HG03439 (cell line): Measurements from ENCODE around the gene UTP14A.

Experiments used
- ATAC-seq: cut with Tn5 transposase; IDR thresholded peaks from one replicate; pipeline ENCODE4 v1.9.1; 2021; ENCODE audit warnings: mild to moderate bottlenecking, moderate library complexity; ENCODE audit not compliant: unreplicated experiment

UTP14A gene

DNA sequence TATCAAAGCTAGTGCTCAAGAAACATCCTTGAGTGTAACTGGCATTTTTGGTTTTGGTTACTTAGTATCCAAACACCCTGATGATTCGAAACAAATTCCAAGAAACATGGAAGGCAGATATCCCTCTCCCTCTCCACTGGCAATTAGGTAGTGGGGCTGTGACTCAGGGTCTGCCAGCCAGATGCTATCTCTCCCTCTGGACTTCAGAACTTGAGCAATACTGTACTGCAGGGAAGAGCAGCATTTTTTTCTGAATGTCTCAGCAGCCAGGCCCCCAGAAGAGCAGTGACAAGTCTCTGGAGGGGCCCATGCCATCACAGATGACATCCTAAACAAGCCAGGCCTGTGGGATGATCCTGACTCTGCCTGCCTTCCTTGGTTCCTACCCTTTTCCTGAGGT lies 39.2 kb downstream of the UTP14A start:
- ATAC-seq: no peak

DNA sequence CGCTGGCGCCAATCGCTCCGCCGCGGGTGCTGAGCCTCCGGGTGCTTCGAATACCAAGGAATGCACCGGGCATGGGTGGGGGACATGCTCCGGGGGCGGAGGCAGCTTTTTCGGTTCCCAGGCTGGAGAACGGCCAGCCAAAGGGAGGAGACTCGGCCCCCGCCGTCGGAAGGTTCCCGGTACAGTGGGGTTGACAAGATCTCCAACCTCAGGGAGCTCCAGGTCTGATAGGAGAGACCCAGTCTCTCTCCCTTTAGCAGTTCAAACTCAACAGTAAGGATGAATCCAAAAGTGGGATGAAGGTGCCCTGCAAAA lies 47.3 kb downstream of the UTP14A start:
- ATAC-seq: no peak

DNA sequence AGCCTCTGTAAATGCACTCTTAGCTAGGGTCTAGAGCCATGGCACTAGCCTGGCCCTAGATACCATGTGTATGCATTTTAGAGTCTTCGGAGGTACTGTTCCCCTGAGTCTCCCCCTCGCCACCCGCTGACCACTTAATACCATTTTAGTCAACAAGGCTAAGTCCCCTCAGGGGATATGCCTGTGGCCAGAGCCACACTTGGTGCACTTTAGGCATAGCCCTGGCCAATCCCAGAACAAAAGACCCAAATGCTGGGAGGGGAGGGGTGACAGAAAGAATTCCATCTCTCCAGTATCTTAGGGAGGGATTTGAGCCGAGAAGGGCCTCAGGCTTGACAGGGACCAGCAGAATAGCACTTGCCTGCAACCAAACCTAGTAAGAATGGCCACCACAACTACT lies 47.9 kb downstream of the UTP14A start:
- no peak for ATAC-seq

DNA sequence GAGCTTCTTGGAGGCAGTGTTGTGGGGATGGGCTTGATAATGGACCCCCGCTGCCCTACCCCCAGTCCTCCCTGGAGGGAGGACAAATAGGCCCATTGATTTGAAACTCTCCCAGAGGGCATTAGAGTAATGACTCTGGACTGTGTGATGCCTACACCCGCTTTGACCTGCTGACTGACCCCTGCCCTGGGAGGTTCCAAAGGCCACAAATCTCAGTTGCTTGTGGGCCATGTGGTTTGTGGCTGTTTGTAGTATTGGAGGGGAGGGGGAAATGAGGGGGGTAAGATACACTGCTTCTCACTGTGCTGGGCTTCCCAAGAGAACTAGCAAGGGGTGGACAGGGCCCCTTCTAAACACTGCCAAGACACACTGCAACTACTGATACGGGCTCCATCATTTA lies 48.8 kb downstream of the UTP14A start:
- ATAC-seq: no peak

DNA sequence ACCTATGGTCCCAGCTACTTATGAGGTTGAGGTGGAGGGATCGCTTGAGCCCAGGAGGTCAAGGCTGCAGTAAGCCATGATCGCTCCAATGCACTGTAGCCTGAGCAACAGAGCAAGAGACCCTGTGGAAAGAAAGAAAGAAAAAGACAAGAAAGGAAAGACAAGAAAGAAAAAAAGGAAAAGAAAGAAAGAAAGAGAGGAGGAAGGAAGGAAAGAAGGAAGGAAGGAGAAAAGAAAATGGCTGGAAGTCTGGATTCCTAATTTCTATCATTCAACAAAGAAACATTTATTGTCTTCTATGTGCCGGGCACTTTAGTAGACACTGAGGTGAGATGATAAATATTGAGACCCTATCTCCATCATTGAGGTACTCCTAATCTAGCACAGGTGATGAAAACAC lies 49.7 kb downstream of the UTP14A start:
- ATAC-seq: no peak

DNA sequence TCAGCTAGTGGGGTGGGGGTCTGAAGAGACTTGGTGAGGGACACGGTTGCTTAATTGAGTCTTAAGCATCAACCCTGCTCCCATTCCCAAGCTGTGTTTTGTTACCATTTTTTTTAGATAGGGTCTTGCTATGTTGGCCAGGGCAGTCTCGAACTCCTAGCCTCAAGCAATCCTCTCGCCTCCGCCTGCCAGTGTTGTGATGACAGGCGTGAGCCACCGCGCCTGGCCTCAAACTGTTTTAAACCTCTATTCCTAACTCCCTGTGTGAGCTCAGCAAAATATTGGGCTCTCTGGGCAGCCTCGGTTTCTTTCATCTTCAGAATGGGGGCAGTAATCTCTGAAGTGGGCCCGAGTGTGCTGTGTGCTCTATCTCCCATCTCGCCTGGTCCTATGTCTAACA lies 50.2 kb downstream of the UTP14A start:
- ATAC-seq: no peak

DNA sequence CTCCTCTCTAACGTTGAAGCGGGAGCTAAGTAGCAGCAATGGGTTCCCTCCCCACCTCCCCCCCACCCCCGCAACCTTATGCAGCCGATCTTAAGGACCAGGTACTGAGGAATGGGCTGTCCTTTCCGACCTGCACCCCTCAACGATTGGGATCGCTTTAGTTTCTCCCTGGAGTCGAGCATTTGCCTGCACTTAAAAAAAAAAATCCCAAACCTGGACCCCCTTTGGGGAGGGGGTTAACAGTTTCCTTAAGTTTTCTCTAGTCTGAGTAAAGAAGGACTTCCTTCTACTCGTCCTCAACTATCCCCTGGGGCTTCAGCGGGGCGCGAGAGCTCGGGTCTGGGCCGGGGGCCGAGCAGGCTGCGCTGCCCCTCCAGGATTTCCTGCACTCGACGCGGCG lies 50.8 kb downstream of the UTP14A start:
- ATAC-seq: no peak

DNA sequence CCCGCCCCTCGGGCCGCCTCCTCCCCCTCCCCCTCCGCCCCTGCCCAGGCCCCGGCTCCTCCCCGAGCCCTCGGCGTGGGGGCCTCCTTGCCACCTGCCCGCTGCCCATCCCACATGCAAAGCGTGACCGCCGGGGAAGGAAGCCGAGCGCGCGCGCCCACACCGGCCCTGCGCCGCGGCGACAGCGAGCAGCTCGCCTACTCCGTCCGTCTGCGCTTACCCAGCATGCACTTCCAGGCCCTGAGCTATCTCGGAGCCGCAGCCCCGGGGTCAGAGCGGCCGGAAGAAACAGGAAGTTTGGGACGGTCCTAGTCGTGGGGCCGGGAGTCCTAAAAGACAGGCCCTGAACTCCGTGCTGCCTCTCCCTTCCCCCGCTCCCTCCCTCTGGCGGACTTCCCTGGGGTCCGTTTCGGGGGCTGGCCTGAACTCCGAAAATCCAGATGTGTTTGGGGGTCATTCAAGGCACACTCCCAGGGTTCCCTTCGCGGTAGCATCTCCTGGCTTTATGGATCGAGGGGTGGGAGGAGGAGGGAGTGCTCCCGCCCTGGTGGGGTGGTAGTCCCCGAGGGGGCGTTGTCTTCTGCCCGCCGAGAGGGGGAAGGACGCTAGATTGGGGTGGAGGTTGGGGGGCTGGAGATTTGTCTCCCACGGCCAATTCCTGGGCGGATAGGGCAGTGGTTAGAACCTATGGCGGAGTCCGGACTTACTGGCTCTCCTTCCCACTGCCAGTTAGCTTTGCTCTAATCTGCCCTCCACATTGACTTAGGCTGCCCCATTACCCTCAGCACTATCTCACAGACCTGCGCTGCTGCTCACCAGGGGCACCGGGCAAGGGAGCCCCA lies 51.5 kb downstream of the UTP14A start:
- ATAC-seq: peak; percentile 68

DNA sequence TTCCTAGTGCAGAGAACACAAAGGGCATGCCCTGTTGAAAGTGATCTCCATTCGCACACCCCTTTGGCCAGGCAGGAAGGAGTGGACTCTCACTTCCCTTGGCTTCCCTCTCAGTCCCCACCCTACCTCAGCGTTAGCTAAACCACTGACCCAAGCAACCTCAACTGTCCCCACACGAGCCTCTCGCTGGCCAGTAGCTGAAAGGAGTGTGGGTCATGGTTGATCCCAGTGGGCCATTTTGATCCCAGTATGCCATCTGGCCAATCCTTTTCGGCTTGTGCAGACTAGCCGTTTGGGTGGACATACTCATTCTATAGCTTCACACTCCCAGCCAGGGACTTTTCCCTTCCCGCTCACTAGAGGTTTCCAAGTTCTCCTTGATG lies 52.1 kb downstream of the UTP14A start:
- no peak for ATAC-seq

DNA sequence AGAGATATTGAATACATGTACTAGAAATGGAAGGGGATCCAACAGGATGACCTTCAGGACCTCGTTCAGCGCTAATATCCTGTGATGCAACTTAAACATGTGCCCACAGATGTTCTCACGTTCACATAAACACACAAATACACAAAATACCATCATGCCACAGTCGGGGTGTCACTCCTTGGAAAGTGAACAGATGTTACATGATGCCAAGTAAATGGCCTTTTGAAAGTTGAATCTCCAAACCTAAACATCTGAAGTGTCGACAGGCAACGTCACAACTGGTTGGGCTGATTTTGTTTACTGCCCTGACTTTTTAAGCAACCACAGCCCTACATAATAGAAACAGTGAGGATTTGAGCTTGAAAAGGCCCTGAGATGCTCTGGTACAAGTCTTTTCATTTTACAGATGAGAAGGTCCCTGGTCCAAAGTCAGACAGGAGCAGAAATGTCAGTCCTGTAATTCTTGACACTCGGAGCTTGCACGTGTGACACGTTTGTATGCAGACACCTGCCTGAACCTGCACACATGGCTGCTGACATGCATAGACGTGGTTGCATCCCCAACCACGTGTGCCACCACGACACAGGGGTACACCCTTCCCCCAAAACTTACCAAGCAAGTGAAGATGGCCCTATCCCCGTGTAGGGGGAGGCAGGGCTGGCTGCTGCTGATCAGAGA lies 53.0 kb downstream of the UTP14A start:
- no peak for ATAC-seq

DNA sequence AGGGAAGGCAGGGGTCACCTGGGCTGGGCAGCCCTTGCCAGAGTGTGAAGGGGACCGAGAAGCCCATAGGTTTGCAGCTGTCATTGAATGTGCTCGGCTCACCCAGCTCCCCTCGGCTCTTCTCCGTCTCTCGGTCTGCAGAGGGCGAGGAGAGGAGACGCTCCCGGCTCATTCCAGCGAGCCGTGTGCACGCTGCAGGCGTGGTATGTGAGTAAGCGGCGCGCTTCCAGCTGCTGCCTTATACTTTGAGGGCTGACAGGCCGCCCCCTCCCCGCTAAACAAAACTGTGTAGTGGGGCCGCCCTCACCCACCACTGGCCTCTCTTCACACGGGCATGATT lies 53.5 kb downstream of the UTP14A start:
- ATAC-seq: no peak

DNA sequence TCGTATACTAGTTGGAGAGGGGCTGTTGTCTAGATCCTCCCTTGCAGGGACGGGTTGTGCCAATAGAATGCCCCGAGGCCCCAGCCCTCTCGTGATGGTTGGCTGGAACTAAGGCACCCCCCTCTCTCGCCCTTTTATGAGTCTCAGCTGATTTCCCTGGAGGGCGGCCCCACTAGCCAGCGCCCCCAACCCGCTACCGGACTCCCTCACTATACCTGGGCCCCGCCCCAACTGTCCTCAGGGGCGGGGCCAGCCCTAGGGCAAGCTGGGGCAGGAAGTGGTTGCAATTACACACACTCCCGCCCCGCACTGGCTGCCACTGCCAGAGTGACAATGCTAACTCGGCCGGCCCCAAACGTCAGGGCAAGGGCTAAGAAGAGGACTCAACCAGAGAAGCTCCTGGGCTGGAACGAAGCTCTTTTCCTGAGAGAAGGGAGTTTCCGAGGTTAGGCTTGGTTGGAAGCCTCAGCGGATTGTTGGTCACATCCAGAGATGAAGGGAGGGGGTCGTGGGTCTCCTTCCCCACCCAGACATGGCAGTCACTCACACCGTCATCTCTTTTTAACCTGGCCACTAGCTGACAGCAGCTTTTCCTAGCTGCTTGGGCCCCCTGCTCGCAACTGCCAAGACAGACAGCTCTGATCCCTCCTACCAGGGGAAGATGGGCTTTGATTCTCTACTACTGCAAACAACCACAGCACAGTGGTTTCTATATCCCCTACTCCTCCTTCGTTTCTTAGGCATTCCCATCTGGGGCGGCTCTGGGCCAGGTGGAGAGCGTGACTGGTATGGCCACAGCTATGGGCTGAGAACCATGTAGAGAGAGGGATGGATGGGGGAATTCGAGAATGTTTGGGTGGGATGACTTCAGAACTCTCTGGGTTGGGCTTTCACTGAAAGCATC lies 55.5 kb downstream of the UTP14A start:
- peak; percentile 88 for ATAC-seq

DNA sequence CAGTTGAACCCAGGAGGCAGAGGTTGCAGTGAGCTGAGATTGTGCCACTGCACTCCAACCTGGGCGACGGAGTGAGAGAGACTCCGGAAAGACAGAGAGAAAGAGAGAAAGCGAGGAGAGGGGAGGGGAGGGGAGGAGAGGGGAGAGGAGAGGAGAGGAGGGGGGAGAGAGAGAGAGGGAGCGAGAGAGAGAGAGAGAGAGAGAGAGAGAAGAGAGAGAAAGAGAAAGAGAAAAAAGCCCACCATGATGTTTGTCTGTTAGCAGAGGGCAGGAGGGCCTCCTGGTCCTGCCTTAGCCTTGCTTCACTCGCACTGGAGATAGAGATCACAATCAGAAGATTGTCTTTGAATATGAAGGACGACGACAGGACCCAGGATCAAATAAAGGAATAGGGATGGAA lies 57.8 kb downstream of the UTP14A start:
- ATAC-seq: no peak

DNA sequence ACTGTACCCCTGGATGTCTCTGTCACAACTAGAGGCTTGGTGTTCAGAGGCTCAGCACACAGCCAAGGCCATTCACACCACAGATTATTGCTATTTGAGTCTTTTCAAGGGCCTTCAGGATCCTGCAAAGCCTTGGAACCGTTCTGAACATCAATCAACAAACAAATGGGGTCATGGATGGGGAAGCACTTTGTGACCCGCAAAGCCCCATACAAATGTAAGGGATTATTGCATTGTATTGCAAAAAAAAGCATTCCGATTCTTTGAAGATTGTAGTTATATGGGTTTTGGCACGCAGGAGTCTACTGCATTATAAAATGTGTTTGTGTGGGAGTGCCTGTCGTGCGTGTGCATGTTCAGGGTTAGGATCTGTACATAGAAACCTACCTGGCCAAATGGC lies 59.2 kb downstream of the UTP14A start:
- ATAC-seq: no peak

DNA sequence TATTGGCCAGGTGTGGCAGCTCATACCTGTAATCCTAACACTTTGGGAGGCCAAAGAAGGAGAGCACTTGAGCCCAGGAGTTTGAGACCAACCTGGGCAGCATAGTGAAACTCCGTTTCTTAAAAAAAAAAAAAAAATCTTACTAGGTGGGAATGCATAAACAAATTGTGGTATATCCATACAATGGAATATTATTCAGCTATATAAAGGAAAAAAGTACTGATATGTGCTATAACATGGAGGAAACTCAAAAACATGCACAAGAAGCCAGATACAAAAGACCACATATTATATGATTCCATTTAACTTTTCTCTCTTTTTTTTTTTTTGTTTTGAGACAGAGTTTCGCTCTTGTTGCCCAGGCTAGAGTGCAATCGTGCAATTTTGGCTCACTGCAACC lies 63.0 kb downstream of the UTP14A start:
- no peak for ATAC-seq

DNA sequence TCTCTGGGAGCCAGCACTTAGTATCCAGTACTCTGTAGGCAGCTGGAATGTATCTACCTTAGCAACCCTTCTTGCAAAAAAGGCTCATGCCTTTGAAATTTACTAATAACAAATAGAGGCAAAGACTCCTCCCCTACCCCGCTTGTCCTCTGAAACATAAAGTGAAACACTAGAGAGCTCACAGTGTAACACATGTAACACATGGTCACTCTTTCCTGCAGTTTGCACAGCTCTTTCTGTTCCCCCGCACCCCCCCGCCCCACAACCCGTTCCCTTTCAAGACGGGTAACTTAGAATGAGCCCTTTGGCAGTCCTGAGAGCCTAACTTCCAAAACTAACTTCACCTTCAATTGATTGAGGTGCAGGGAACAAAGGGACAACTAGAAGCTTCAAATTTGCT lies 70.5 kb downstream of the UTP14A start:
- ATAC-seq: no peak
